OCI-LY7 (cell line): ENCODE data around the gene TCF12. TPM values are rescaled to one million over a fixed set of nuclear protein-coding genes. Genes with fewer than 3 reads are reported as not detected.

Source experiments
- BruUV-seq: library from RNA; stranded (reverse); fragments of 400-500 nt; replicated peaks from 2 replicates; lab custom pipeline; 2021; lab: Mats Ljungman, UMichigan
- CTCF ChIA-PET: fragments of 300-600 bp; sonication (Branson Sonifier 250); formaldehyde crosslinking; loops from one replicate; lab custom pipeline; 2022; ENCODE audit warnings: antibody characterized with exemption; ENCODE audit not compliant: unreplicated experiment; lab: Charles Lee
- POLR2A ChIA-PET: fragments of 300-600 bp; sonication (Branson Sonifier 250); formaldehyde crosslinking; loops from one replicate; lab custom pipeline; 2022; ENCODE audit warnings: antibody characterized with exemption; lab: Charles Lee
- DNase-seq: peaks from one replicate; pipeline ENCODE4 v3.0.0-alpha.2; 2015; ENCODE audit warnings: low spot score
- H2AFZ ChIP-seq: fragments of 200-600 bp; sonication (generic), shearing (Covaris generic); 2 replicates; pipeline ENCODE4 v1.6.1; 2014; ENCODE audit warnings: mild to moderate bottlenecking, antibody characterized with exemption, low read length, moderate library complexity
- H3K27ac ChIP-seq: fragments of 200-600 bp; sonication (generic); 2 replicates; pipeline ENCODE4 v1.5.1; 2014; ENCODE audit warnings: mixed run types, low read depth, mild to moderate bottlenecking, moderate library complexity, low read length, inconsistent platforms; ENCODE audit not compliant: poor library complexity, severe bottlenecking
- H3K36me3 ChIP-seq: fragments of 200-600 bp; sonication (generic); 2 replicates; pipeline ENCODE4 v1.6.1; 2014; ENCODE audit warnings: mild to moderate bottlenecking, antibody characterized with exemption, low read length, moderate library complexity, mixed read lengths; ENCODE audit not compliant: insufficient read depth
- H3K4me1 ChIP-seq: fragments of 200-600 bp; sonication (generic); 2 replicates; pipeline ENCODE4 v1.5.1; 2014; ENCODE audit warnings: mild to moderate bottlenecking, low read length; ENCODE audit not compliant: insufficient read depth, poor library complexity, severe bottlenecking
- H3K4me2 ChIP-seq: fragments of 200-600 bp; sonication (generic); 2 replicates; pipeline ENCODE4 v1.6.1; 2014; ENCODE audit warnings: mild to moderate bottlenecking, low read length
- H3K4me3 ChIP-seq: fragments of 200-600 bp; sonication (generic); 2 replicates; pipeline ENCODE4 v1.5.1; 2014; ENCODE audit warnings: mild to moderate bottlenecking, low read depth, low read length; ENCODE audit not compliant: poor library complexity, severe bottlenecking
- H3K79me2 ChIP-seq: fragments of 200-600 bp; sonication (generic); 2 replicates; pipeline ENCODE4 v1.6.1; 2016; ENCODE audit warnings: low read depth, mild to moderate bottlenecking, low read length, moderate library complexity, mixed read lengths; ENCODE audit not compliant: insufficient read depth
- H3K9me2 ChIP-seq: fragments of 200-600 bp; sonication (generic); 2 replicates; pipeline ENCODE4 v1.6.1; 2016; ENCODE audit warnings: mild to moderate bottlenecking, low read length, mixed read lengths; ENCODE audit not compliant: insufficient read depth
- H3K9me3 ChIP-seq: fragments of 200-600 bp; sonication (generic); 2 replicates; pipeline ENCODE4 v1.6.1; 2014; ENCODE audit warnings: mild to moderate bottlenecking, mixed run types, low read length, mixed read lengths
- H4K20me1 ChIP-seq: fragments of 200-600 bp; sonication (generic); 2 replicates; pipeline ENCODE4 v1.6.1; 2014; ENCODE audit warnings: mild to moderate bottlenecking, antibody characterized with exemption, low read length, moderate library complexity, mixed read lengths; ENCODE audit not compliant: insufficient read depth
- CTCF ChIP-seq: fragments of 200-600 bp; sonication (generic); conservative IDR thresholded peaks from 2 replicates; pipeline ENCODE4 v1.5.1; 2014; ENCODE audit warnings: mild to moderate bottlenecking, antibody characterized with exemption, low read length, moderate library complexity, mixed read lengths
- EZH2phosphoT487 ChIP-seq: fragments of 200-600 bp; sonication (generic); IDR thresholded peaks from 2 replicates; pipeline ENCODE4 v1.6.1; 2018; ENCODE audit warnings: low read depth, borderline replicate concordance, mild to moderate bottlenecking, mixed run types, antibody characterized with exemption, low read length, moderate library complexity, mixed read lengths
- intact Hi-C: fragments of 100-400 bp; cut with micrococcal nuclease; formaldehyde crosslinking; loops from one replicate; pipeline ENCODE4 v1.10.0; 2022; ENCODE audit not compliant: unreplicated experiment
- total RNA-seq, 2 experiments: library from RNA; depleted of rRNA in 1 of 2; stranded (reverse); fragments of >200 nt in 1 of 2; shearing (Covaris generic) in 1 of 2; gene quantifications; 2 replicates each; pipeline ENCODE4 v1.2.3, GENCODE V29; 2014 to 2022

The TCF12 gene
- total RNA-seq, 2 experiments from 2014 or later, result 51.6 to 139 TPM

- H3K9me2 ChIP-seq, result no peaks in the 10 kb centered on the region
- CTCF ChIA-PET, result interaction anchor here (1.4 kb wide), 1 partner anchor 11 kb away, joined by 3 read pairs; no protein-coding TSS in a partner anchor
- intact Hi-C loops, result no loop called here
- H2AFZ ChIP-seq, result no peak overlapping the region
- BruUV-seq, result no TSS peak
- no peaks in the 10 kb centered on the region for H3K79me2 ChIP-seq
- H3K36me3 ChIP-seq, result no peaks in the 10 kb centered on the region
- no peak for DNase-seq
- no peaks in the 10 kb centered on the region for H3K4me1 ChIP-seq
- H3K9me3 ChIP-seq, result no peaks in the 10 kb centered on the region
- H4K20me1 ChIP-seq, result no peaks in the 10 kb centered on the region
- H3K4me2 ChIP-seq, result no peak overlapping the region
- H3K27ac ChIP-seq, result no peak overlapping the region
- POLR2A ChIA-PET, result no interaction called here
- H3K4me3 ChIP-seq, result no peak overlapping the region
- TF ChIP-seq CTCF (no peak), EZH2phosphoT487 (no peak)
Observed at GRCh38 chr15:57061696-57062095, 143.3 kb downstream of the TCF12 start.

GRCh38 chr15:57064033-57064432 lies 145.6 kb downstream of the TCF12 start:
- Histone ChIP-seq H2AFZ (no peak overlapping the region), H3K9me2 (no peaks in the 10 kb centered on the region), H3K79me2 (no peaks in the 10 kb centered on the region), H3K36me3 (peaks cover 3% of the 10 kb centered on the region; the same call in 1 of the 2 replicates), H3K4me1 (no peaks in the 10 kb centered on the region), H3K9me3 (no peaks in the 10 kb centered on the region), H3K4me2 (no peak overlapping the region), H4K20me1 (no peaks in the 10 kb centered on the region), H3K27ac (no peak overlapping the region), H3K4me3 (no peak overlapping the region)
- ChIA-PET CTCF (no interaction called here), POLR2A (interaction anchor here (0.6 kb wide), 1 partner anchor 13 kb away, joined by 3 read pairs; no protein-coding TSS in a partner anchor)
- no peak for DNase-seq
- intact Hi-C loops, result no loop called here
- TF ChIP-seq CTCF, result no peak
- TF ChIP-seq EZH2phosphoT487, result no peak
- BruUV-seq, result no TSS peak

GRCh38 chr15:57069423-57069822 lies 151.0 kb downstream of the TCF12 start:
- CTCF ChIA-PET, result no interaction called here
- POLR2A ChIA-PET, result no interaction called here

More at GRCh38 chr15:57069423-57069822, 151.0 kb downstream of the TCF12 start:
- Histone ChIP-seq H3K4me2 (no peak overlapping the region), H3K9me3 (no peaks in the 10 kb centered on the region), H4K20me1 (no peaks in the 10 kb centered on the region), H3K36me3 (peaks cover 3% of the 10 kb centered on the region; the same call in 1 of the 2 replicates), H3K4me3 (no peak overlapping the region), H3K79me2 (no peaks in the 10 kb centered on the region), H3K27ac (no peak overlapping the region), H3K9me2 (no peaks in the 10 kb centered on the region), H3K4me1 (no peaks in the 10 kb centered on the region), H2AFZ (no peak overlapping the region)
- intact Hi-C loops, result no loop called here
- DNase-seq, result no peak
- TF ChIP-seq EZH2phosphoT487 (no peak), CTCF (no peak)
- BruUV-seq, result no TSS peak
